ENCODE results near the gene IFTAP.

The IFTAP gene

GRCh38 chr11:36596880-36597279, 2.6 kb downstream of the IFTAP start:
- TF ChIP-seq GLI4 (tag by site-specific recombination; IDR thresholded peaks at IDR 0.05) (no peak), ZNF157 (tag by site-specific recombination; IDR thresholded peaks at IDR 0.05) (no peak), PBX3 (CRISPR knock-in tag; IDR thresholded peaks at IDR 0.05) (no peak), HOXD13 (CRISPR knock-in tag; IDR thresholded peaks at IDR 0.05; ENCODE audit: borderline replicate concordance) (no peak), ZNF26 (tag by site-specific recombination; IDR thresholded peaks at IDR 0.05) (no peak), ZNF549 (tag by site-specific recombination; IDR thresholded peaks at IDR 0.05) (no peak), BCL6B (tag by site-specific recombination; IDR thresholded peaks at IDR 0.05) (no peak), KLF8 (tag by site-specific recombination; IDR thresholded peaks at IDR 0.05) (no peak), KLF7 (tag by site-specific recombination; IDR thresholded peaks at IDR 0.05; ENCODE audit: borderline replicate concordance) (no peak), ZNF175 (tag by site-specific recombination; IDR thresholded peaks at IDR 0.05) (no peak)
- no peaks in the 10 kb centered on the region for H3K9me3 ChIP-seq (ENCODE audit: control insufficient read depth, insufficient read depth, low read depth, low read length)
- no peaks in the 10 kb centered on the region for H3K4me1 ChIP-seq (ENCODE audit: control insufficient read depth, insufficient read depth, low read length)
- no peak overlapping the region for H3K27ac ChIP-seq (ENCODE audit: extremely low read depth, low read depth, low read length)
- POLR2A ChIA-PET, result no interaction called here
- H3K4me3 ChIP-seq (ENCODE audit: low read depth, low read length), result no peak overlapping the region
- no peaks in the 10 kb centered on the region for H3K36me3 ChIP-seq (ENCODE audit: control insufficient read depth in 2 of 2, insufficient read depth in 1 of 2, low read length in 2 of 2)
- CTCF ChIA-PET, result no interaction called here

GRCh38 chr11:36598051-36598450, 3.7 kb downstream of the IFTAP start, which contains the start of gene RAG2:
TSS of gene RAG2 (minus strand) at chr11:36598236. CDS start at chr11:36594168, 4,068 bp downstream.
- no peaks in the 10 kb centered on the region for H3K36me3 ChIP-seq (ENCODE audit: control insufficient read depth in 2 of 2, insufficient read depth in 1 of 2, low read length in 2 of 2)
- ChIA-PET CTCF (no interaction called here), POLR2A (interaction anchor here (1.0 kb wide), 1 partner anchor 34 kb away, joined by 3 read pairs; no protein-coding TSS in a partner anchor)
- no peaks in the 10 kb centered on the region for H3K9me3 ChIP-seq (ENCODE audit: control insufficient read depth, insufficient read depth, low read depth, low read length)
- no peak within 1 kb of the TSS for H3K4me3 ChIP-seq (ENCODE audit: low read depth, low read length)
- no peak within 1 kb of the TSS for H3K27ac ChIP-seq (ENCODE audit: extremely low read depth, low read depth, low read length)
- no peaks in the 10 kb centered on the region for H3K4me1 ChIP-seq (ENCODE audit: control insufficient read depth, insufficient read depth, low read length)
- TF ChIP-seq ZFP41 (tag by site-specific recombination; IDR thresholded peaks at IDR 0.05; ENCODE audit: borderline replicate concordance), result no peak
- TF ChIP-seq ZNF335 (tag by site-specific recombination; conservative IDR thresholded peaks at IDR 0.05), result no peak
- no peak for TF ChIP-seq ZNF76 (tag by site-specific recombination; IDR thresholded peaks at IDR 0.05; ENCODE audit: borderline replicate concordance, low read depth)
- TF ChIP-seq REST (tag by site-specific recombination; IDR thresholded peaks at IDR 0.05), result no peak
- TF ChIP-seq ZFP37 (tag by site-specific recombination; IDR thresholded peaks at IDR 0.05), result no peak
- no peak for TF ChIP-seq ZNF18 (tag by site-specific recombination; IDR thresholded peaks at IDR 0.05)
- no peak for TF ChIP-seq BCL11A (tag by site-specific recombination; IDR thresholded peaks at IDR 0.05; ENCODE audit: low read depth)
- no peak for TF ChIP-seq ZNF146 (tag by site-specific recombination; IDR thresholded peaks at IDR 0.05)
- TF ChIP-seq ZNF138 (tag by site-specific recombination; IDR thresholded peaks at IDR 0.05; ENCODE audit: borderline replicate concordance), result no peak
- no peak for TF ChIP-seq ZNF140 (tag by site-specific recombination; IDR thresholded peaks at IDR 0.05)
- TF ChIP-seq ZNF747 (tag by site-specific recombination; IDR thresholded peaks at IDR 0.05), result no peak
- TF ChIP-seq ZNF660 (tag by site-specific recombination; IDR thresholded peaks at IDR 0.05), result no peak
- no peak for TF ChIP-seq WT1 (tag by site-specific recombination; IDR thresholded peaks at IDR 0.05)
